DMS 273 (cell line): ENCODE results near the gene NTM.

ENCODE experiments used
- DNase-seq: peaks from one replicate; lab custom pipeline; 2025; ENCODE audit not compliant: unreplicated experiment; lab: John Stamatoyannopoulos, UW

Gene NTM

GRCh38 chr11:131760091-131761061 is 390.0 kb downstream of the NTM start:
- DNase-seq = no peak

- no peak for DNase-seq
Measured at GRCh38 chr11:131762346-131763110, 392.1 kb downstream of the NTM start.

GRCh38 chr11:131763193-131763890 is 392.9 kb downstream of the NTM start:
- DNase-seq = no peak

GRCh38 chr11:131764126-131764525 is 393.7 kb downstream of the NTM start:
- DNase-seq = no peak

GRCh38 chr11:131764649-131765048 is 394.2 kb downstream of the NTM start:
- no peak for DNase-seq

GRCh38 chr11:131766637-131767036 is 396.2 kb downstream of the NTM start:
- no peak for DNase-seq

- DNase-seq = no peak
Measured at GRCh38 chr11:131767421-131767820, 397.0 kb downstream of the NTM start.

- no peak for DNase-seq
Measured at GRCh38 chr11:131770801-131771200, 400.4 kb downstream of the NTM start.

GRCh38 chr11:131771471-131771870 is 401.1 kb downstream of the NTM start:
- no peak for DNase-seq

GRCh38 chr11:131773626-131774025 is 403.2 kb downstream of the NTM start:
- DNase-seq = no peak

GRCh38 chr11:131776211-131776610 is 405.8 kb downstream of the NTM start:
- no peak for DNase-seq

GRCh38 chr11:131785801-131786200 is 415.4 kb downstream of the NTM start:
- no peak for DNase-seq

- no peak for DNase-seq
Measured at GRCh38 chr11:131787119-131787518, 416.7 kb downstream of the NTM start.

GRCh38 chr11:131790586-131790985 is 420.2 kb downstream of the NTM start:
- DNase-seq = no peak

- DNase-seq = no peak
Measured at GRCh38 chr11:131792243-131792642, 421.8 kb downstream of the NTM start.

- no peak for DNase-seq
Measured at GRCh38 chr11:131796089-131796488, 425.7 kb downstream of the NTM start.

- no peak for DNase-seq
Measured at GRCh38 chr11:131796541-131796940, 426.1 kb downstream of the NTM start.

GRCh38 chr11:131800452-131800851 is 430.0 kb downstream of the NTM start:
- no peak for DNase-seq

GRCh38 chr11:131802440-131803115 is 432.2 kb downstream of the NTM start:
- DNase-seq = no peak

- no peak for DNase-seq
Measured at GRCh38 chr11:131807876-131808275, 437.5 kb downstream of the NTM start.

- no peak for DNase-seq
Measured at GRCh38 chr11:131808470-131808869, 438.1 kb downstream of the NTM start.
